ENCODE results near the gene HDAC5.

HDAC5 gene

GRCh38 chr17:44070455-44071197, 52.8 kb downstream of the HDAC5 start, which contains the start of gene G6PC3:
Gene G6PC3, plus strand, starts transcription at chr17:44070735. Its CDS starts 231 bp downstream, at chr17:44070966.
- peak within 1 kb of the TSS; percentile 77 for H3K4me3 ChIP-seq (ENCODE audit: low read depth, low read length)
- DNase-seq (ENCODE audit: low read depth): peak; percentile 99
- TF ChIP-seq CTCF (conservative IDR thresholded peaks at IDR 0.05; ENCODE audit: low read depth, low read length): no peak

GRCh38 chr17:44069974-44070454, 53.4 kb downstream of the HDAC5 start:
- TF ChIP-seq CTCF (conservative IDR thresholded peaks at IDR 0.05; ENCODE audit: low read depth, low read length): peak; percentile 21
- peak; percentile 27 for DNase-seq (ENCODE audit: low read depth)
- H3K4me3 ChIP-seq (ENCODE audit: low read depth, low read length): peak overlapping the region; percentile 77

GRCh38 chr17:44067545-44067940, 55.9 kb downstream of the HDAC5 start:
- DNase-seq (ENCODE audit: low read depth): no peak
- H3K4me3 ChIP-seq (ENCODE audit: low read depth, low read length): no peak overlapping the region
- TF ChIP-seq CTCF (conservative IDR thresholded peaks at IDR 0.05; ENCODE audit: low read depth, low read length): no peak

GRCh38 chr17:44066204-44066930, 57.1 kb downstream of the HDAC5 start, which contains the start of gene LSM12:
Gene LSM12, minus strand, starts transcription at chr17:44066671. Its CDS starts 84 bp downstream, at chr17:44066587.
- H3K4me3 ChIP-seq (ENCODE audit: low read depth, low read length): peak within 1 kb of the TSS; percentile 80
- peak; percentile 93 for DNase-seq (ENCODE audit: low read depth)
- TF ChIP-seq CTCF (conservative IDR thresholded peaks at IDR 0.05; ENCODE audit: low read depth, low read length): no peak

- H3K4me3 ChIP-seq (ENCODE audit: low read depth, low read length): peak overlapping the region; percentile 80
- TF ChIP-seq CTCF (conservative IDR thresholded peaks at IDR 0.05; ENCODE audit: low read depth, low read length): no peak
- DNase-seq (ENCODE audit: low read depth): peak; percentile 24
Observed at GRCh38 chr17:44065668-44066203, 57.7 kb downstream of the HDAC5 start.

- H3K4me3 ChIP-seq (ENCODE audit: low read depth, low read length): no peak overlapping the region
- no peak for TF ChIP-seq CTCF (conservative IDR thresholded peaks at IDR 0.05; ENCODE audit: low read depth, low read length)
- DNase-seq (ENCODE audit: low read depth): no peak
Observed at GRCh38 chr17:44063704-44064639, 59.5 kb downstream of the HDAC5 start.

Data from choroid plexus epithelial cell (primary cell).